ENCODE measurements around the gene GLB1L.
"Not testable (repeated sequence)": the region's sequence is repeated elsewhere in the genome, so short reads cannot be mapped to it uniquely, and the experiment has no call there.

Gene GLB1L

DNA sequence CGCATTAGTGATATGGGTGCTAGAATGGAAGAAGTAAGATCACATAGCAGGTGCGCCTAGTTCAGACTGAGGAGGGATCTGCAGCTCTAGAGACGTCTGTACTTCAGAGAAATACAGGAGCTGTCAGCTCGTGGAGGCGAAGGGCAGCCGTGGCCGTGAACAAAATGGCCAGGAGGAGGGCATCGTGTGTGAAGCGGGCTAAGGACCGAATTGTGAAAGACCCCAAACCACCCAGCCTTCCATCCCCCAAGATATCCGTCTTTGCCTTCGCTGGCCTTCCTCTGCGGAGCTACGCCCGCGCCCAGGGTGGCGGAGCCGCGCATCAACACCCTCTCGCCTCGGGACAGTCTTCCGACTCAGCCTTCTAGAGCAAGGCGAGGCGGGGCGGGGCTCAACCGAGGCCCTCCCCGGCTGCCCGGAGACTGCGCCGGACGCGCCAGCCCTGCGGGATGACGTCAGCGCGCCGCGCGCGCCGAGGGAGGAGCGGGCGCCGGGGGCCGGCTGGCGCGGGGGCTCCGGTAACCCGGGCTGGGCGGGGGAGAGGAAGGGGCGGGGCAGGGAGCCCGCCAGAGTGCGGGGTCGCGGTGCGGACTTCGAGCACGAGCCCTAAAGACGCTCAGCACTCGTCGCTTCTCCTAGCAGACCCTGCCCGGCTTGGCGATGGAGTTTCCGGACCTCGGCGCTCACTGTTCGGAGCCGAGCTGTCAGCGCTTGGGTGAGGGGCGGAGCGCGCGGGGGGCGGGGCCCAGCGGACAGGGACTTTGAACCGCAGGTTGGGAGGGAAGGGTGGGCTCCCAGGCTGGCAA, 38.7 kb downstream of the GLB1L start, which contains the start of gene ZFAND2B:
Gene ZFAND2B (plus strand): TSS at position 455 of the 806 bp plus-strand sequence. CDS start 206 bp downstream, at position 661.
- peak; percentile 85 for DNase-seq (ENCODE audit: low read depth)

DNA sequence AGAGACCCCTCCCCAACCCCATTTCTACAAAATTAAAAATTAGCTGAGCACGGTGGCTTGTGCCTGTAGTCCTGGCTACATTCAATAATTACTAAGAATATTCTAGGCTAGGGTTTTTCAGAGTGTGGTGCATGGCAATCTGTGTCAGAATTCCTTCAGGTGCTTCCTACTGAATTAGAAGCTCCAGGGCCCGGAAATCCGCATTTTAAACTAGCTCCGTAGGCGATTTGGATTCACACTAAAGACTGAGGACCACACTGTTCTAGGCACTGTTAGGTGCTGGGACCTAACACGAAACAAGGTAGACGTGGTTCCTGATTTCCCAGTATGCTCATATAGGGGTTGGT, 39.3 kb downstream of the GLB1L start:
- DNase-seq (ENCODE audit: low read depth): no peak

DNA sequence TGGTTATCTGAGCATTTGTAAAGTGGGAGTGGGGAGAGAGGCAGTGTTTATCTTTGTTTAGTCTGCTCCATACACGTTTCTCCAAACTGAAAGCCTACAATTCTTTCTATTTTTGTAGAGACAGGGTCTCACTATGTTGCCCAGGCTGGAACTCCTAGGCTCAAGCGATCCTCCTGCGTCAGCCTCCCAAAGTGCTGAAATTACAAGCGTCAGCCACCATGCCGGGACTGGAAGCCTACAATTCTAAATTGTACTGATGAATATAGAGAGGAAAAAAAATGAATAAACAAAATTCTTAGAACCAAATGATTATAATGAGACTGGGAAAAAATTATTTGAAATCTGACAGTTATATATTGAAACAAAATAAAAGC, 40.1 kb downstream of the GLB1L start:
- no peak for DNase-seq (ENCODE audit: low read depth)

DNA sequence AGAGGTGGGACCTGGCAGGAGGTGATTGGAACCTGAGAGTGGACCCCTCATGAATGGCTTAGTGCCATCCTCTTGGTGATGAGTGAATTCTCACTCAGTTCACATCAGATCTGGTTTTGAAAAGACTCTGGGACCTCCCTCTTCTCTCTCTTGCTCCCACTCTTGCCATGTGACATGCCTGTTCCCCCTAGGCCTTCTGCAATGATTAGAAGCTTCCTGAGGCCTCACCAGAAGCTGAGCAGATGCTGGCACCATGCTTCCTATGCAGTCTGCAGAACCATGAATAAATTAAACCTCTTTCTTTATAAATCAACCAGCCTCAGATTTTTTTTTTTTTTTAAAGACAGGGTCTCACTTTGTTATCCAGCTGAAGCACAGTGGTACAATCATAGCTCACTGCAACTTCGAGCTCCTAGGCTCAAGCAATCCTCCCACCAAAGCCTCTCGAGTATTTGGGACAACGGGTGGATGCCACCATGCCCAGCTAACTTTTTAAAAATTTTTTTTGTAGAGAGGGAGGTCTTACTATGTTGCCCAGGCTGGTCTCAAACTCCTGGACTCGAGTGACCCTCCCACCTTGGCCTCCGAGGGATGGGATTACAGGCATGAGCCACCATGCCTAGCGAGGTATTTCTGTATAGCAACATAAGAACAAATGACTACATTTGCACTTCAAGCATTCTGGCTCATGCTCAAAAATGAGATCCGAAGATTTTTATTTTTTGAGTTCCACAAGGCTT, 40.6 kb downstream of the GLB1L start:
- DNase-seq (ENCODE audit: low read depth): no peak

DNA sequence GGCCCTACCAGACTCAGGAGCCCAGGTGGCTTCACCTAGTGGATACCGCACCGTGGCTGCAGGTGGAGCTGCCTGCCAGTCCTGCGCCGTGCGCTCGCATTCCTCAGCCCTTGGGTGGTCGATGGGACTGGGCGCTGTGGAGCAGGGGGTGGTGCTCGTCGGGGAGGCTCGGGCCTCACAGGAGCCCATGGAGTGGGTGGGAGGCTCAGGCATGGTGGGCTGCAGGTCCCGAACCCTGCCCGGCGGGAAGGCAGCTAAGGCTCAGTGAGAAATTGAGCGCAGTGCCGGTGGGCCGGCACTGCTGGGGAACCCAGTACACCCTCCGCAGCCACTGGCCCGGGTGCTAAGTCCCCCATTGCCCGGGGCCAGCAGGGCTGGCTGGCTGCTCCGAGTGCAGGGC, 43.9 kb downstream of the GLB1L start:
- DNase-seq (ENCODE audit: low read depth): not testable (repeated sequence)

DNA sequence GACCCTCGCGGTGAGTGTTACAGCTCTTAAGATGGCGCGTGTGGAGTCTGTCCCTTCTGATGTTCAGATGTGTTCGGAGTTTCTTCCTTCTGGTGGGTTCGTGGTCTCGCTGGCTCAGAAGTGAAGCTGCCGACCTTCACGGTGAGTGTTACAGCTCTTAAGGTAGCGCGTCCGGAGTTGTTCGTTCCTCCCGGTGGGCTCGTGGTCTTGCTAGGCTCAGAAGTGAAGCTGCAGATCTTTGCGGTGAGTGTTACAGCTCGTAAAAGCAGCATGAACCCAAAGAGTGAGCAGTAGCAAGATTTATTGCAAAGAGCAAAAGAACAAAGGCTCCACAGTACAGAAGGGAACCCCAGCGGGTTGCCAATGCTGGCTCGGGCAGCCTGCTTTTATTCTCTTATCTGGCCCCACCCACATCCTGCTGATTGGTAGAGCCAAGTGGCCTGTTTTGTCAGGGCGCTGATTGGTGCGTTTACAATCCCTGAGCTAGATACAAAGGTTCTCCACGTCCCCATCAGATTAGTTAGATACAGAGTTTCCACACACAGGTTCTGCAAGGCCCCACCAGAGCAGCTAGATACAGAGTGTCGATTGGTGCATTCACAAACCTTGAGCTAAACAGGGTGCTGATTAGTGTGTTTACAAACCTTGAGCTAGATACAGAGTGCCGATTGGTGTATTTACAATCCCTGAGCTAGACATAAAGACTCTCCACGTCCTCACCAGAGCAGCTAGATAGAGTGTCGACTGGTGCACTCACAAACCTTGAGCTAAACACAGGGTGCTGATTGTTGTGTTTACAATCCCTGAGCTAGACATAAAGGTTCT, 44.5 kb downstream of the GLB1L start:
- not testable (repeated sequence) for DNase-seq (ENCODE audit: low read depth)

DNA sequence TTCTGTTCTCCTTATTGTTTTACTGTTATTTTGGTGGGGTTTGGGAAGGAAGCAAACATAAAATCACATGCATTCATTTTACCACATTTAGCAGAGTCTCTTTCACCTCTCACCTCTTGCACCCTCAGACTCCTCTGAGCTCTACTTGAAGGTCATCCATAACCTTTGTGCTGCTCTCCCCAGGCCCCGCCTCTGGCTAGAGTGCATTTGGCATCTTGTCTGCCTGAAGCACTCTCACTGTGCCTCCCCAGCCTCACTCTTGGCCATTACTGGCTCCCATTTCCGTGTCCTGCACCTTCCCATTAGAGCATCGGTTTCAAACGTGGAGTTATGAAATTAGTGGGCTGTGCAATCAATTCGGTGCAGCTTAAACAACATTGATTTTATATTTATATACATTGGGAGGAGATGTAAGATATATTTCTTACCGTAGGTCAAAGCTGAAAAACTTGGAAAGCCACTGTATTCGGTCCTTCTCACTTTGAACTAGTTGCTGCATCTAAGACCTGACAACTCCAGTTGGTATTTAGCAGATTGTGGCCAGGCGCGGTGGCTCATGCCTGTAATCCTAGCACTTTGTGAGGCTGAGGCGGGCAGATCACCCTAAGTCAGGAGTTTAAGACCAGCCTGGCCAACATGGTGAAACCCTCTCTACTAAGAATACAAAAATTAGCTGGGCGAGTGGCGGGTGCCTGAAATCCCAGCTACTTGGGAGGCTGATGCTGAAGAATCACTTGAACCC, 45.6 kb downstream of the GLB1L start:
- no peak for DNase-seq (ENCODE audit: low read depth)

DNA sequence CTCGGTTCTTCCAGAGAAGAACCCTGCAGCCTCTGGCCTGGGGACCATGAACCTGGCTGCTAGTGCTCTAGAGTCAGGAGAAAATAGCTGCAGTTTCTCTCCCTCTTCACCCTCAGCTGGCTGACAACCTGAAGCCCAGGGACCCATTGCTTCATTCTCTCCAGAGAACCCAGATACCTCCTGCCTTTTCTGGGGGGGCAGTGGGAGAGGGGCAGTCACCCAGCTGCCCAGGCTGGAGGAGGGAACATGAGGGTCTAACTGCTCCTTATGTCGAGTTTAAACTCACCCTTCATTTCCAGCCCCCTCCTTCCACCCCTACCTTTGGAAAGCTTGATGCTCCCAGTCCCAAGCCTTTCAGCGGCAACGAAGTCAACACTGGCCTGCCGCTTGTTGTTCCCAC, 46.3 kb downstream of the GLB1L start:
- no peak for DNase-seq (ENCODE audit: low read depth)

DNA sequence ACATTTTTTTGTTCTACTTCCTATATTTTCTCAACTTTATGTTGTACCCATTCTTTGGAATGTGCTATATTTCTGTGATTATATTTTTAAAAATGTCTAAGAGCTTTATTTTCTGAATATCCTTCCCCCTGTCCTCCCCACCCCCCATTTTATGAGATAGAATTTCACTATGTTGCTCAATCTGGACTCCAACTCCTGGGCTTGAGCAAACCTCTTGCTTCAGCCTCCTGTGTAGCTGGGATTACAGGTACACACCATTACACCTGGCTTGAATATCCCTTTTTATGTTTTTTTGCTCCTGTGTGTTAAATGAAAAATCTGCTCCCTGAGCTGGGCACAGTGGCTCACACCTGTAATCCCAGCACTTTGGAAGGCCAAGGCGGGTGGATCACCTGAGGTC, 47.9 kb downstream of the GLB1L start:
- no peak for DNase-seq (ENCODE audit: low read depth)

DNA sequence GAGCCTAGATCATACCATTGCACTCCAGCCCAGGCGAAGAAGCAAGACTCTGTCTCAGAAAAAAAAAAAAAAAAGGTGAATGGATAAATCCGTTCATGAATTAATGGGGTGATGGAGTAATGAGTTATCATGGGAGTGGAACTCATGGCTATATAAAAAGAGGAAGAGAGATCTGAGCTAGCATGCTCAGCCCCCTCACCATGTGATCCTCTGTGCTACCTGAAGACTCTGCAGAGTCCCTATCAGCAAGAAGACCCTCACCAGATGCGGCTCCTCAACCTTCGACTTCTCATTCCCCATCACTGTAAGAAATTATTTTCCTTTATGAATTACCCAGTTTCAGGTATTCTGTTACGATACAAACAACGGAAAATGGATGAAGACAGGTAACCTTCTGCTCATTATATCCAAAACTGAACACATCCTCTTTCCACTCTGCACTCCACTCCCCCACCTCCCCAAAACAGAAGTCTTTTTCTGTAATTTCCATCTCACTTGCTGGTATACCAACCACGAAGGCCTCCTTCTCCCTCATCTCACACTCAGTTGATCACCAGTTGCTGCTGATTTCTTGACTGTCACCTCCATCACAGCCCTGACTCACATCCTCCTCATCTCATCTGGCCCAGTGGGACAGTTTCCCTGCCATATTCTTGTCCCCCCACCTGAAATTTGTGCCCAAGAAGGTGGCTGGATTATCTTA, 58.3 kb downstream of the GLB1L start:
- DNase-seq (ENCODE audit: low read depth): no peak

All from stromal cell of bone marrow (primary cell).